ENCODE data around the gene NPTX2. TPM values are rescaled to one million over a fixed set of nuclear protein-coding genes. Genes with fewer than 3 reads are reported as not detected.

Gene NPTX2
- total RNA-seq = 0.13 and 0.49 TPM in 2 replicates

GRCh38 chr7:98617051-98617959, at the start of gene NPTX2:
Gene NPTX2, plus strand, starts transcription at chr7:98617285. Its CDS starts 177 bp downstream, at chr7:98617462.

Other genes with a start within 250 kb of the NPTX2 start
- gene BAIAP2L1, start 216.2 kb upstream of the NPTX2 start, total RNA-seq = 15.2 and 19.7 TPM in 2 replicates